ENCODE results near the gene MAP2K5.

The MAP2K5 gene

GRCh38 chr15:67559576-67559975 lies 17.1 kb downstream of the MAP2K5 start:
- no peak for DNase-seq (ENCODE audit: low read depth)

DNA sequence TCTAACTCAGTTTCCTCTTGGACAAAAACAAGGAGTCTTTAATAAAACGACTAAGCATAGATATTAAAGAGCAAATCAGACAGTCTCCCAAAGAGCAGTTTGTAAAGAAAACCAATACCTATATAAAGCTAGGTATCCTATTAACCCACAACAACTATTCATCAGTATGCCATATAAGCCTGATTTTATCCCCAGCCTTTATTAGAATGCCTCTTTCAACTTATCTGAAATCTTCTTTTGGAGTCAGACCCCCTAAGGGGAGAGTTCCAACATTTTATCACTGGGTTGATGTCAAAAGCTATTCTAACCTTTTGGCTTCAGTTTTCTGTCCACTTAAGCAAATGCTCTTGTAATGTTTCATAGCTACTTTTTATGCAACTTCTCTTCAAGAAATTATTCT lies 17.8 kb downstream of the MAP2K5 start:
- no peak for DNase-seq (ENCODE audit: low read depth)

DNA sequence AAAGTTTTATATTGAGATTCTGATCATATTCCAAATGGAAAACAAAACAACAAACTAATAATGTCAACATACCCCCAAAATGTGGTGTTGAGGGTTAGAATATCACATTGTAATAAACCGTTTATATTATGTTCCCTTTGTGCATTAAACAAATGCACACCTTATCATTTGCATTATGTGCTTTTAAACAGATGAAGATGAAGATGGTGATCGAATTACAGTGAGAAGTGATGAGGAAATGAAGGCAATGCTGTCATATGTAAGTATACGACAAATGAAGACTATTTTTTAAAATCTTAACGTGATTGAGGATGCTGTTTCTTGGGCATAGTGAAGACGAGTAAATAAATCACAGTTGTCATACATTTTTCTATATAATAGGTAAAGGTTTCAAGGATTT lies 20.6 kb downstream of the MAP2K5 start:
- no peak for DNase-seq (ENCODE audit: low read depth)

- no peak for DNase-seq (ENCODE audit: low read depth)
These were observed 21.8 kb downstream of the MAP2K5 start for GRCh38 chr15:67564021-67564967.

GRCh38 chr15:67564968-67565345 lies 22.5 kb downstream of the MAP2K5 start:
- DNase-seq (ENCODE audit: low read depth), result no peak

DNA sequence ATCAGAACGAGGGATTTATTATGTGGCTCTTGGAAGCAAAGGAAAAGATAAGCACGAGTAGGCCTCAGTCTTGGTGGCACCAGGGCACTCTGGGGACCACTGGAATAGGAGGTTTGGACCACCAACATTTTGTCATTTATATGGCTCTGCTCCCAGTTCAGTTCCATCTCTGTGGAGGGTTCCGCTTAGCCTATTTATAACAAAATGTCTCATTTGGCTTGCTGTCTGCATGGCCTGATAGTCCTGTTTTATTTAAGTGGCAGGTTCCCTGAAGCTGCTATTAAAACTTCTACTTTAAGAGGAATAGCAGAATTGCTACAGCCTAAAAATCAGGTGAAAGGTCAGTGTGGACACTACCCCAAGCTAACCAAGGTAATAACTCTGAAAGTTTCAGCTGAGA lies 27.2 kb downstream of the MAP2K5 start:
- no peak for DNase-seq (ENCODE audit: low read depth)

DNA sequence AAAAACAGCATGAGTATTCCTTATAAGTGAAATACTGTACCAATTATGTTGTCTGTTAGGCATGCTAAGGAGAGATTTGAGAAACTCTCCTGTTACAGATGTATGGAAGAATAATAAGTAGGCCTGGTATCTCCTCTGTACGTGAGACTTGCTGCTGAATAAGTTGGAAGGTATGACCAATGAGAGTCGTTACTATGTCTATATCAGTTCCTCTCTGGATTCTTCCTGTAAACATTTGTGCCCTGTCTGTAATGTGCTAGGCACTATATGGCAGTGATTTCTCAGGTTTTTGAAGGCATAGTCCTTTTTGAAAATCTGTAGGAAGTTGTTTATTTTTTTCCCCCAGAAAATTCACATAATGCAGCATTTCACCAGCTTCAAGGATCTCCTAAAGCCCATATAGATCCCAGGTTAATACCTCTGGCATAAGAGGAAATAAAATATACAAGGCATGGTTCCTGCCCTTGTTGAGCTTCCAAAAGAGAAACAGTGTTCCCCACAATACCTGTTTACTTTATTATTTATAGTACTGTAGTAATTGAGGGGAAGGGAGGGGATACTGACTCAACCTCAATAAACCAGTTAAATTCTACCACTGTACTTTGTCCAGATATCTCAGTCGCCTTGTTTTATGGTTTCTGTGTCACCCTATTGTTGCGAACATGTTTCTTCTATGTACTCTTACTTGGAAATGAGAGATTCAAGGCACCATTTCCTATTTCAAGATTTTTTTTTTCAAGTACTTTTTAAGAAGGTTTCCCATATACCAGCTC lies 28.6 kb downstream of the MAP2K5 start:
- no peak for DNase-seq (ENCODE audit: low read depth)

DNA sequence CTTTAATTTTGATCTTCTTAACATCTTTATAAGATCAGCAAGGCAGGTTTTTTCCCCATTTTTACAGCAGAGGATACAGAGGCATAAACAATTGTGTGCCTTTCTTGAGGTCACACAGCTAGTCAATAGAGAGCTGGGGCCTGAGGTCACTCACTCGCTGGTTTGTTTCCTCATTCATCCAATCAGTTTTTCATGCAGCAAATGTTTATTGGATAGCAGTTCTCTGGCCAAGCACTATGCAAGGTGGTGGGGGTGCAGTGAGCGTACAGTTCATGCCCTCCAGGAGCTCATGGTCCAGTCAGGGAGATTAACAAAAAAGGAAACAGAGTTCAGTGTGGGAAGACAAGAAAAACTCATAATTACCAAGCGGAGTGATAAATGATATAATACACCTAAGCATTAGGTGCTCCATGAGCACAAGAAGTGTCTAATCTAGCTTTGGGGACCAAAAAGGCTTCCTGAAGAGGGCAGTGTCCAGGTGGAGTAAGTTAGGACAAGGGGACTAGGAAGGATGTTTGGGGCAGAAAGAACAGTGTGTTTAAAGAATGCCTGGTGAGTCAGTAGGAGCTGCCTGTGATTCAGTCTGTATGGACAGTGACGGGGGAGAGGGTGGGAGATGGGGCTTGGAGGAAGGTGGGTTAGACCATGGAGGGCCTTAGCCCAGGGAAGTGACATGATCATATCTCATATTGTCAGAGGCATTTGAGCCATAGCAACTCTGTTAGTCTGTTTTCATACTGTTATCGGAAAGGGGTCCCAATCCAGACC lies 29.3 kb downstream of the MAP2K5 start:
- no peak for DNase-seq (ENCODE audit: low read depth)

- no peak for DNase-seq (ENCODE audit: low read depth)
These were observed 30.7 kb downstream of the MAP2K5 start for GRCh38 chr15:67573194-67573593.

DNA sequence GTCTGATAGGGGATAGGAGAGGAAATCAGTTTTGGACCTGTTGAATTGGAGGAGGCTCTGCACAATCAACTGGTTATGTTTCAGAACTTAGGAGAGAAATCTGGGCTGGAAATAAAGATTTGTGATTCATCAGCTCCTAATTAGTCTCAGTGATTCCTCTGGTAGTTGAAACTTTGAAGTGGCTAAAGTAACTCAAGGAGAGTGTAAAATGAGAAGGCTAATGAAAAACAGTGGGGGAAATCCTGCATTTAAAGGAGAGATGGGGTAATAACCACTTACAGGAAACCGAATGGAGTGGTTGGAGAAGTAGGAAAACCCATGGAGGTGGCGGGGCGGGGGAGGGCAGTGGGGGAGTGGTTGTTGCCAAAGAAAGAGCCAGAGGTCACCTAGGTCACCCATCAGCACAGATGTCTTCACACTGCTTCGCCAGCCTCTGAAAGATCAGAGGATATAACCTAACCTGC lies 32.6 kb downstream of the MAP2K5 start:
- DNase-seq (ENCODE audit: low read depth), result no peak

- DNase-seq (ENCODE audit: low read depth), result no peak
These were observed 35.6 kb downstream of the MAP2K5 start for GRCh38 chr15:67578020-67578600.

GRCh38 chr15:67579164-67579563 lies 36.7 kb downstream of the MAP2K5 start:
- no peak for DNase-seq (ENCODE audit: low read depth)

GRCh38 chr15:67579967-67580366 lies 37.5 kb downstream of the MAP2K5 start:
- DNase-seq (ENCODE audit: low read depth), result no peak

DNA sequence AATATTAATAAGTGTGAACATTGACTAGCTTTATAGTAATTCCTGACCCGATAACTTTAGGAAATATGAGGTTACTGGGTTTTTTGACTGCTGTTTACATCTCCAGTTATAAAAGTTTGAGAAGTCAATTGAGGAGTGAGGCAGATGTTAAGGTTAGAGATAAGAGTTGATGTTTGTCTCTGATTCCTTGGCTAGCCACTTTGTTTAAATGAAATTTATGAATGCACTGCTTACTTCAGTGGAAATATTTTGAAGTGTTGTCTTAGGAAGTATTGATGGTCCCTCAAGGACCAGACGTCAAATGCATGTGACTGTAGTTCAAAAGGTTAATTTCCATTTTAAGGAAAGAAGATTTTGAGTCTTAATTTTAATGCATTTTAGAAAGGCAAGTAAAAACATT lies 41.7 kb downstream of the MAP2K5 start:
- no peak for DNase-seq (ENCODE audit: low read depth)

- DNase-seq (ENCODE audit: low read depth), result no peak
These were observed 43.2 kb downstream of the MAP2K5 start for GRCh38 chr15:67585681-67586080.

DNA sequence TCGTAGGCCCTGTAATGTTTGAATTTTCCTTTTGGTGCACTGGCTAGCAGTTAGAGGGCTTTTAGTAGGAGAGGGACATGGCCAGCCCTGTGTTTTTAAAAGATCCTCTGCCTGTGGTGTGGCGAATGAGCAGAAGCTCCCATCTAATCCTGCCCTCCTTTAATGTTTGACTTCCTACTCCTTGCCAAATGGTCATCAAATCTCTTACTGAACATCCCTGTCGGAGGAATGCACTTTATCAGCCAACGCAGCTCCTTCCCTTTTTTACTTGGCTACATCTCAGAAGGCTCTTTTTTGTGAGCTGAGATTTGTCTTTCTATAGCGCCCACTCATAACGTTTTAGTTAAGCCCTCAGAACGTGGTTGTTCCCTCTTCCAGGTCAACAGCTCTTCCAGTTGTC lies 44.8 kb downstream of the MAP2K5 start:
- no peak for DNase-seq (ENCODE audit: low read depth)

DNA sequence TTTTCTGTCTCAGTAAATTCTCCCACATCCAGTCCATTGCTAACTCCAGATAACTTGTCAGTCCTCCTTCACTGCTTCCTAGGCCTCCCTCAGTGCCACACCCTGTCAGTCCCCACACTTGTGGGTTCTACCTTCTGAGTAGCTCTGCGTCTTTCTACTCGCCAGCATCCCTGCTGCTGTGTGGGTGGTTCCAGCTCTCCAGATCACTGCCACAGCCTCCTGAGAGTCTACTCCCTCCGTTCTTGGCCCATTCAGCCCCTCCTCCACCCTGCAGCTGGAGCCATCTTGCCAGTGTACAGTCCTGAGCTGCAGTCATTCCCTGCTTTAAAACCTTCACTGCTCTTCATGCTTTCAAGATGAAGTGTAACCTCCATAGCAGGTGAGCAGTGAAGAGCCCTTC lies 45.3 kb downstream of the MAP2K5 start:
- DNase-seq (ENCODE audit: low read depth), result no peak

DNA sequence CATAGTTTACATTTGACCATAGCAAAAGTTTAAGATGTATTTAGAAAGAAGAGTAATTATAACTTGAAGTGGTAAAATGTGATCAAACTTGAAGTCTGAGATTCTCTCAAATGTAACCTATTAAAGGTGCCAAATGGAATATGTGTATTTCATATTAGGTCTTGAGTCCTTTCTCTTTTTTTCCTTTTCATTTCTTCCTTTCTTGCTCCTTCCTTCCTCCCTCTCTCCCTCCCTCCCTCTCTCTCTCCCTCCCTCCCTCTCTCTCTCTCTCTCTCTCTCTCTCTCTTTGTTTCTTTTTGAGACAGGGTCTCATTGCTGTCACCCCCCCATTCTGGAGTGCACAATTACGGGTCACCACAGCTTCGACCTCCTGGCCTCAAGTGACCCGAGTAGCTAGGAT lies 47.7 kb downstream of the MAP2K5 start:
- DNase-seq (ENCODE audit: low read depth), result no peak

- DNase-seq (ENCODE audit: low read depth), result no peak
These were observed 49.7 kb downstream of the MAP2K5 start for GRCh38 chr15:67592245-67592644.

- DNase-seq (ENCODE audit: low read depth), result no peak
These were observed 51.1 kb downstream of the MAP2K5 start for GRCh38 chr15:67593562-67593961.

DNA sequence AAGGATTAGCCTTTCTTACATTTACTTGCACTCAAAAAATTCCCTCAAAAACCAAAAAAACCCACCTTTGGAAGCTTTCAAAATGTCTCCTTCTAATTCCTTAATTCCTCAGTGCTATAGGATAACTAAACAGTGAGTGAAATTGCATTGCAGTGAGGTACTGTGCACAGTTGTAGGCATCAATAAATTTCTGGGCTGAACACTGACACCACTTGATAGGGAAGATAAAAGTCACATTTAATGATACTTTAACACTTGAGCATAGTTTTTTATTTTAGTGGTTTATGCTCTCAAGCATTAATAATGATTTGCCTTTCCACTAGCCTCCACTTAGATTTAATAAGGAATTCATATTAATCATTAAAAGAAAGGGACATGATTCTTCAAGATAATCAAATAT lies 52.3 kb downstream of the MAP2K5 start:
- no peak for DNase-seq (ENCODE audit: low read depth)

DNA sequence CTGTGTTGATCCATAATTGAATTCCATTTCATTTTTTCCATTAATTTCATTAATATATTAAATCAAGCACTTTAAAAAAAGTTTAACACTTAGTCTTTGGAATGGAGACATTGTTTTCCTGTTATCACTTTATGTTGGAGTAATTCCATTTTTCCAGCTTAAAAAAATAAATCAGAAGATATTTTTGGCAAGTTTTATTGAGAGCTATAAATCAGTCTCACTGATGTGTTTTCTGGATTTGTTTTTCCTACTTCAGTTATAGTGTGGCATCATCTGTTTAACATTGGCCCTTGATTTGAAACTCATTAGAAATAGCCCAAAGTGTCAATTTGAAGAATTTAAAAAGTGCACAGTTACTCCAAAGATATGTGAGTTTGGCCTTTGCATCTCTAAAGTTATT lies 53.1 kb downstream of the MAP2K5 start:
- DNase-seq (ENCODE audit: low read depth), result no peak

Measured in activated T-cell treated with anti-CD3 and anti-CD28 coated beads for 48 hours (primary cell).